ENCODE data around the gene NRP1.
"Not testable (repeated sequence)": the region's sequence is repeated elsewhere in the genome, so short reads cannot be mapped to it uniquely, and the experiment has no call there.

Gene NRP1

GRCh38 chr10:33233635-33234034 lies 100.8 kb downstream of the NRP1 start:
- FAIRE-seq, result no peak

GRCh38 chr10:33233221-33233620 lies 101.2 kb downstream of the NRP1 start:
- no peak for FAIRE-seq

GRCh38 chr10:33231621-33232350 lies 102.7 kb downstream of the NRP1 start:
- FAIRE-seq, result no peak

- FAIRE-seq, result no peak
Measured at GRCh38 chr10:33229949-33230267, 104.6 kb downstream of the NRP1 start.

- no peak for FAIRE-seq
Measured at GRCh38 chr10:33229252-33229948, 105.1 kb downstream of the NRP1 start.

- no peak for FAIRE-seq
Measured at GRCh38 chr10:33228426-33228825, 106.0 kb downstream of the NRP1 start.

GRCh38 chr10:33227489-33227888 lies 107.0 kb downstream of the NRP1 start:
- no peak for FAIRE-seq

GRCh38 chr10:33224251-33224965 lies 110.1 kb downstream of the NRP1 start:
- no peak for FAIRE-seq

GRCh38 chr10:33223326-33224000 lies 111.0 kb downstream of the NRP1 start:
- no peak for FAIRE-seq

GRCh38 chr10:33222304-33222703 lies 112.2 kb downstream of the NRP1 start:
- not testable (repeated sequence) for FAIRE-seq

- no peak for FAIRE-seq
Measured at GRCh38 chr10:33217854-33218253, 116.6 kb downstream of the NRP1 start.

GRCh38 chr10:33216661-33217427 lies 117.6 kb downstream of the NRP1 start:
- no peak for FAIRE-seq

- FAIRE-seq, result no peak
Measured at GRCh38 chr10:33215635-33216034, 118.8 kb downstream of the NRP1 start.

- FAIRE-seq, result no peak
Measured at GRCh38 chr10:33215154-33215553, 119.3 kb downstream of the NRP1 start.

- no peak for FAIRE-seq
Measured at GRCh38 chr10:33214174-33214573, 120.3 kb downstream of the NRP1 start.

GRCh38 chr10:33212061-33212748 lies 122.3 kb downstream of the NRP1 start:
- no peak for FAIRE-seq

- FAIRE-seq, result no peak
Measured at GRCh38 chr10:33211106-33211878, 123.2 kb downstream of the NRP1 start.

- no peak for FAIRE-seq
Measured at GRCh38 chr10:33209802-33210201, 124.7 kb downstream of the NRP1 start.

GRCh38 chr10:33208166-33208565 lies 126.3 kb downstream of the NRP1 start:
- no peak for FAIRE-seq

- no peak for FAIRE-seq
Measured at GRCh38 chr10:33204031-33204430, 130.4 kb downstream of the NRP1 start.

- no peak for FAIRE-seq
Measured at GRCh38 chr10:33201971-33202370, 132.5 kb downstream of the NRP1 start.

Data from G401.6 (cell line).